NT2/D1 (cell line): ENCODE data around the gene FNIP1.

Source experiments
- DNase-seq: peaks from one replicate; pipeline ENCODE4 v3.0.0-alpha.2; 2011; ENCODE audit warnings: low read depth, low spot score
- H3K27me3 ChIP-seq: 2 replicates; pipeline ENCODE4 v1.6.0; 2011; ENCODE audit warnings: mild to moderate bottlenecking; ENCODE audit not compliant: insufficient read length, insufficient read depth
- H3K36me3 ChIP-seq: 2 replicates; pipeline ENCODE4 v1.6.1; 2011; ENCODE audit warnings: mild to moderate bottlenecking, low read length, mixed read lengths; ENCODE audit not compliant: insufficient read depth, insufficient read length
- H3K4me1 ChIP-seq: 2 replicates; pipeline ENCODE4 v1.5.1; 2011; ENCODE audit not compliant: insufficient read depth, insufficient read length
- H3K4me3 ChIP-seq: 2 replicates; pipeline ENCODE4 v1.5.1; 2011; ENCODE audit warnings: low read depth; ENCODE audit not compliant: insufficient read length
- H3K9ac ChIP-seq: 2 replicates; pipeline ENCODE4 v1.6.0; 2011; ENCODE audit warnings: low read depth; ENCODE audit not compliant: insufficient read length
- H3K9me3 ChIP-seq: 2 replicates; pipeline ENCODE4 v1.5.1; 2011; ENCODE audit warnings: mild to moderate bottlenecking, low read length; ENCODE audit not compliant: insufficient read depth
- SUZ12 ChIP-seq: IDR thresholded peaks from 2 replicates; pipeline ENCODE4 v1.6.1; 2011; ENCODE audit not compliant: insufficient read length, insufficient read depth; ENCODE audit errors: extremely low read depth
- YY1 ChIP-seq: IDR thresholded peaks from 2 replicates; pipeline ENCODE4 v1.6.1; 2011; ENCODE audit not compliant: insufficient read length, insufficient read depth
- ZNF274 ChIP-seq: IDR thresholded peaks from 2 replicates; pipeline ENCODE4 v1.6.1; 2011; ENCODE audit warnings: mild to moderate bottlenecking, low read depth, low read length

Gene FNIP1

DNA sequence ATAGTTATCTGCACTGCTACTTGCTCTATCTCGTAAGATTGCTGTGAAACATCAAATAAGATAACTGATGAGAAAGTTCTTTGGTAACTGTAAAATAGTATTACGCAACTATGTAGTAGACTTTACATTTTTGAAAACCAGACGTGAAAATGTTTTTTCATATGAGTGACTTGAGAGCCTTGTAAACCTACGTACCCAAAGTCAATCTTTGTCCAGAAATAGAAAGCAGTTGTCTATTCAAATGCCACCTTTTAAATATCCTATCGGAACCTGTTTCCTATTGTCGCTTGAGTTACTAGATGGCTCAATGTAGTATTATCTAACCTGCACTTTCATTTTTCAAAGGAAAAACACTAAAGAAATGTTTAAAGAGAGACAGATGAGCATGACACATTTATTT, 1.6 kb downstream of the FNIP1 start:
- no peaks in the 10 kb centered on the region for H3K9me3 ChIP-seq
- H3K4me3 ChIP-seq = no peak overlapping the region
- no peak for DNase-seq
- TF ChIP-seq SUZ12 (no peak), ZNF274 (no peak), YY1 (no peak)
- H3K4me1 ChIP-seq = no peaks in the 10 kb centered on the region
- H3K9ac ChIP-seq = no peak overlapping the region
- H3K27me3 ChIP-seq = peaks cover 5% of the 10 kb centered on the region
- H3K36me3 ChIP-seq = no peaks in the 10 kb centered on the region

DNA sequence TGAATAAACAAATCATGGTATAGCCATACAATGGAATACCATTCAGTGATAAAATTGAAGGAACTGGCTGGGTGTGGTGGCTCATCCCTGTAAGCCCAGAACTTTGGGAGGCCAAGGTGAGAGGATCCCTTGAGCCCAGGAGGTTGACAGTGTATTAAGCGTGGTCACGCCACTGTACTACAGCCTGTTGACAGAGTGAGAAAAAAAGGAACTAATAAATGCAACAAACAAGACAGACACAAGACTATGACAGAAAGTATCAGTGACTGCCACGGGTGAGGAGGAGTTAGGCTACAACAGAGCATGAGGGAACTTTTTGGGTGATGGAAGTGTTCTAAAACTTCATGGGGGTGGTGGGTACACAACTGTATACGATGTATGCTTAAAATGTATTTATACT, 2.2 kb downstream of the FNIP1 start:
- H3K4me3 ChIP-seq = no peak overlapping the region
- no peak for DNase-seq
- no peaks in the 10 kb centered on the region for H3K9me3 ChIP-seq
- no peak overlapping the region for H3K9ac ChIP-seq
- TF ChIP-seq SUZ12 = no peak
- TF ChIP-seq YY1 = no peak
- no peak for TF ChIP-seq ZNF274
- H3K27me3 ChIP-seq = peaks cover 5% of the 10 kb centered on the region
- no peaks in the 10 kb centered on the region for H3K4me1 ChIP-seq
- no peaks in the 10 kb centered on the region for H3K36me3 ChIP-seq

DNA sequence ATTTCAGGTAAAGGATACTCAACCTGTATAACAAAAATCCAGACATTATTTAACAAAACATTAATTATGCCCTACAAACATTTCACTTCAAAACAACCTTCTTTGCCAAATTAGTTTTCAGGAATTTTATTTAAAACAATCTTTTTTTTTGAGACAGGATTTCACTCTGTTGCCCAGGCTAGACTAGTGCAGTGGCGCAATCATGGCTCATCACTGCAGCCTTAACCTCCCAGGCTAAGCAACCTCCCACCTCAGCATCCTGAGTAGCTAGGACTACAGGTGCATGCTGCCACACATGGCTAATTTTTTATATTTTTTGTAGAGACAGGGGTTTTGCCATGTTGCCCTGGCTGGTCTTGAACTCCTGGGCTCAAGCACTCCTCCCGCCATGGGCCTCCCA, 3.9 kb downstream of the FNIP1 start:
- DNase-seq = no peak
- H3K4me1 ChIP-seq = no peaks in the 10 kb centered on the region
- H3K4me3 ChIP-seq = no peak overlapping the region
- H3K36me3 ChIP-seq = no peaks in the 10 kb centered on the region
- TF ChIP-seq SUZ12 (no peak), YY1 (no peak), ZNF274 (no peak)
- H3K9me3 ChIP-seq = no peaks in the 10 kb centered on the region
- H3K27me3 ChIP-seq = peaks cover 4% of the 10 kb centered on the region
- no peak overlapping the region for H3K9ac ChIP-seq

DNA sequence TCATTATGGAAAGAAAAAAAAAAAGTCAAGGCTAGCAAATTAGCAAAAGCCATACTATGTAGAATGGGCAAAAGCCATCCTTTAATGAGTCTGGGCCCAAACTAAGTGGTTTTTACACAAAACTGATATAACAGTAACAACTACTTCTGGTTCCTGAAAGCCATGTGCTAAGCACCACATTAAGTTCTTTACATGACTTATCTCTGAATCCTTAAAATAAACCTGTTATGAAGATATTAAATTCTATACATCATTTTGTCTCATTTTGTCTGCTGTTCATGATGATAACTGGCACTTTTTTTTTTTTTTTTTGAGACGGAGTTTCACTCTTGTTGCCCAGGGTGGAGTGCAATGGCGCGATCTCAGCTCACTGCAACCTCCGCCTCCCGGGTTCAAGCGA, 5.0 kb downstream of the FNIP1 start:
- Histone ChIP-seq H3K9me3 (no peaks in the 10 kb centered on the region), H3K27me3 (no peaks in the 10 kb centered on the region), H3K4me1 (no peaks in the 10 kb centered on the region), H3K36me3 (no peaks in the 10 kb centered on the region), H3K9ac (no peak overlapping the region), H3K4me3 (no peak overlapping the region)
- no peak for DNase-seq
- TF ChIP-seq ZNF274 = no peak
- TF ChIP-seq YY1 = no peak
- TF ChIP-seq SUZ12 = no peak

DNA sequence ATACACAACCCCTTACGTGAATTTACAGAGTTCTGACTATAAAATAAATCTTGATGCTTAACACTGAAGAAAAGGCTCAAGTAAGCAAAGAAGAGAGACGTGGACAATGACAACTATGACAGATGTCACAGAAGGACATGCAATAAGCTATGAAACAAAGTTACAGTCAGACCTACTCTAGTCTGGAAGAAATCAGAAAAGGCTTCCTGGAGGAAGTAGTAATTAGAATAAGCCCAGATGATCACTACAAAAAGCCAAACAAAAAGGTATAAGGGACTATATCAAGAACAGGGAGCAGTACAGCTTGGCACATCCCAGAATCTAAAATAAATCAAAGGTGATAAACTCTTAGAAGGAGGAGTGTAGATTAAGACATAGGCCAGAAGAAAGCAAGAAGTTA, 6.3 kb downstream of the FNIP1 start:
- Histone ChIP-seq H3K27me3 (no peaks in the 10 kb centered on the region), H3K9me3 (no peaks in the 10 kb centered on the region), H3K36me3 (no peaks in the 10 kb centered on the region), H3K4me3 (no peak overlapping the region), H3K9ac (no peak overlapping the region), H3K4me1 (no peaks in the 10 kb centered on the region)
- TF ChIP-seq YY1 = no peak
- DNase-seq = no peak

DNA sequence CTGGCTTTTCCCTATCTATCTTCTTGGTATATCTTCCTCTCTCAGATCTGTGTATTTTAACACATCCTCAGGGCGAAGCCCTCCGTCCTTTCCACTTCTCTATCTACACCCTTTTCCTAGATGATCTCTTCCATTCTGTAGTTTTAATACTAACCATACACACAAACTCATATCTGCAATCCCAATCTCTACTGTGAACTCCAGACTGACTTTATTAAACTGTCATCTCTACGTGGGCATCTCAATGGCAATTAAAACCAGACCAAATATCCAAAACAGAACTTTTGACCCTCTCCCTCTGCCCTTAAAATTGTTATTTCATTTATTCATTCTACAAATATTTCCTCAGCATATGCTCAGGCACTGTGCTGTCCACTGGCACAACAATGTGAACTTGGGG, 7.1 kb downstream of the FNIP1 start:
- Histone ChIP-seq H3K4me3 (no peak overlapping the region), H3K9ac (no peak overlapping the region), H3K36me3 (no peaks in the 10 kb centered on the region), H3K4me1 (no peaks in the 10 kb centered on the region), H3K27me3 (no peaks in the 10 kb centered on the region), H3K9me3 (no peaks in the 10 kb centered on the region)
- DNase-seq = no peak
- TF ChIP-seq ZNF274 (no peak), YY1 (no peak), SUZ12 (no peak)

DNA sequence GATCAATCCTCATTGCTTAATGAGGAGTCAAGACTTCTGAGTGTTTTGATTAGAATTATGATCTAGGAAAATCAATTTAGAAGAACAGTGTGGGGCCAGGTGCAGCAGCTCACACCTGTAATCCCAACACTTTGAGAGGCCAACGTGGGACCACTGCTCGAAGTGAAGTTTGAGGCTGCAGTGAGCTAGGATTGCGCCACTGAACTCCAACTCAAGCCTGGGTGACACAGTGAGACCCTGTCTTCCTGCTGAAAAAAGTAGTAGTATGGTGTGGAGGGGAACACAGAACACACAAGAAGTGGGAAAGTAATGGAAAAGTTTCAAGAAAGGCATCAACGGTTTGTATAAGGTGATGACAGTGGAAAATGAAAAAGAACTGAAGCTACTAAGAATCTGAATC, 9.1 kb downstream of the FNIP1 start:
- no peak overlapping the region for H3K4me3 ChIP-seq
- H3K9ac ChIP-seq = no peak overlapping the region
- H3K36me3 ChIP-seq = no peaks in the 10 kb centered on the region
- no peaks in the 10 kb centered on the region for H3K9me3 ChIP-seq
- no peaks in the 10 kb centered on the region for H3K4me1 ChIP-seq
- no peaks in the 10 kb centered on the region for H3K27me3 ChIP-seq
- no peak for DNase-seq
- TF ChIP-seq ZNF274 (no peak), SUZ12 (no peak)

DNA sequence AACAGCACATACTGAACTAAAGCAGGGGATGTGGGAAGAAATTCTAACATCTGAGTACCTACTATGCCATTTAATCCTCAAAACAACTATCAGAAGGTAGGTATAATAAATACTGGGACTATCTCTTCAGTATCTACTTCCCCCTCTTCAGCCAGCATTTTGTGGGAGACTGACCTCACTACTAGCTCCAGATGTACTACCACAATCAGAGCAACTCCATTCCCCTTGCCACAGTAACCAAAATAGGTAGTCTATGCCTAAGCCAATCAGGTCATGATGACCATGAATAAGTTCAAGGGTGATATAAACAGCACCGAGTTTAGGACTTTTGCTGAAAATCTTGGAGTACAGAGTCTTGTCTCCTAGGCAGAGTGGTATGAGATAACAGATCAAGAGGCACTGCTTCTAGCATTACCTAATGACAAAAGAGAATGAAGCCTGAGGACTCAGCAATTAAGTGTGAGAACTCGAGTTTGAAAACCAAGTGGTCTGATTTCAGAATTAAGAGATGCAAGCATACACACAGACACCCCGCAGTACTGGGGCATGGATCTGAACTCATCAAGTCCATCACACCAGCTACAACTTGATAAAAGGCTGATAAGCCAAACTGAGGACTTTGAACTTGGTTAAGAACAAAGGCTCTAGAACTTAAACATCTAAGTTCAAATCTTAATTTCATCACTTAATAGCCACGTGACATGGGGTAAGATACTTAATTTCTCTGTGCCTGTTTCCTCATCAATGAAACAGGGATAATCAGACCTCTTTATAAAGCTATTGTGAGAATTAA, 9.7 kb downstream of the FNIP1 start:
- no peak overlapping the region for H3K4me3 ChIP-seq
- no peak overlapping the region for H3K9ac ChIP-seq
- no peaks in the 10 kb centered on the region for H3K4me1 ChIP-seq
- H3K36me3 ChIP-seq = no peaks in the 10 kb centered on the region
- no peaks in the 10 kb centered on the region for H3K27me3 ChIP-seq
- DNase-seq = no peak
- no peaks in the 10 kb centered on the region for H3K9me3 ChIP-seq
- no peak for TF ChIP-seq SUZ12
- TF ChIP-seq YY1 = no peak
- no peak for TF ChIP-seq ZNF274
